ENCODE data around the gene ADIPOQ.
"Not testable (repeated sequence)": the region's sequence is repeated elsewhere in the genome, so short reads cannot be mapped to it uniquely, and the experiment has no call there.

DNA sequence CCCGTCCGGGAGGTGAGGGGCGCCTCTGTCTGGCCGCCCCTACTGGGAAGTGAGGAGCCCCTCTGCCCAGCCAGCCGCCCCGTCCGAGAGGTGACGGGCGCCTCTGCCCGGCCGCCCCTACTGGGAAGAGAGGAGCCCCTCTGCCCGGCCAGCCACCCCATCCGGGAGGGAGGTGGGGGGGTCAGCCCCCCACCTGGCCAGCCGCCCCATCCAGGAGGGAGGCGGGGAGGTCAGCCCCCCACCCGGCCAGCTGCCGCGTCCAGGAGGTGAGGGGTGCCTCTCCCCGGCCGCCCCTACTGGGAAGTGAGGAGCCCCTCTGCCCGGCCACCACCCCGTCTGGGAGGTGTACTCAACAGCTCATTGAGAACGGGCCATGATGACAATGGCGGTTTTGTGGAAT lies 31.7 kb downstream of the ADIPOQ start:
- TF ChIP-seq, protein P1, sequence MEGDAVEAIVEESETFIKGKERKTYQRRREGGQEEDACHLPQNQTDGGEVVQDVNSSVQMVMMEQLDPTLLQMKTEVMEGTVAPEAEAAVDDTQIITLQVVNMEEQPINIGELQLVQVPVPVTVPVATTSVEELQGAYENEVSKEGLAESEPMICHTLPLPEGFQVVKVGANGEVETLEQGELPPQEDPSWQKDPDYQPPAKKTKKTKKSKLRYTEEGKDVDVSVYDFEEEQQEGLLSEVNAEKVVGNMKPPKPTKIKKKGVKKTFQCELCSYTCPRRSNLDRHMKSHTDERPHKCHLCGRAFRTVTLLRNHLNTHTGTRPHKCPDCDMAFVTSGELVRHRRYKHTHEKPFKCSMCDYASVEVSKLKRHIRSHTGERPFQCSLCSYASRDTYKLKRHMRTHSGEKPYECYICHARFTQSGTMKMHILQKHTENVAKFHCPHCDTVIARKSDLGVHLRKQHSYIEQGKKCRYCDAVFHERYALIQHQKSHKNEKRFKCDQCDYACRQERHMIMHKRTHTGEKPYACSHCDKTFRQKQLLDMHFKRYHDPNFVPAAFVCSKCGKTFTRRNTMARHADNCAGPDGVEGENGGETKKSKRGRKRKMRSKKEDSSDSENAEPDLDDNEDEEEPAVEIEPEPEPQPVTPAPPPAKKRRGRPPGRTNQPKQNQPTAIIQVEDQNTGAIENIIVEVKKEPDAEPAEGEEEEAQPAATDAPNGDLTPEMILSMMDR (IDR thresholded peaks at IDR 0.05; ENCODE audit: low read depth, low read length): not testable (repeated sequence)
- TF ChIP-seq EZH2phosphoT487 (IDR thresholded peaks at IDR 0.05; ENCODE audit: low read depth): not testable (repeated sequence)

Measured in OCI-LY3 (cell line).